GM19240 (cell line): Measurements from ENCODE around the gene OVCA2.

Experiments used
- DNase-seq: peaks from one replicate; pipeline ENCODE4 v3.0.0; 2011; ENCODE audit warnings: low spot score; ENCODE audit not compliant: insufficient read length

OVCA2 gene

DNA sequence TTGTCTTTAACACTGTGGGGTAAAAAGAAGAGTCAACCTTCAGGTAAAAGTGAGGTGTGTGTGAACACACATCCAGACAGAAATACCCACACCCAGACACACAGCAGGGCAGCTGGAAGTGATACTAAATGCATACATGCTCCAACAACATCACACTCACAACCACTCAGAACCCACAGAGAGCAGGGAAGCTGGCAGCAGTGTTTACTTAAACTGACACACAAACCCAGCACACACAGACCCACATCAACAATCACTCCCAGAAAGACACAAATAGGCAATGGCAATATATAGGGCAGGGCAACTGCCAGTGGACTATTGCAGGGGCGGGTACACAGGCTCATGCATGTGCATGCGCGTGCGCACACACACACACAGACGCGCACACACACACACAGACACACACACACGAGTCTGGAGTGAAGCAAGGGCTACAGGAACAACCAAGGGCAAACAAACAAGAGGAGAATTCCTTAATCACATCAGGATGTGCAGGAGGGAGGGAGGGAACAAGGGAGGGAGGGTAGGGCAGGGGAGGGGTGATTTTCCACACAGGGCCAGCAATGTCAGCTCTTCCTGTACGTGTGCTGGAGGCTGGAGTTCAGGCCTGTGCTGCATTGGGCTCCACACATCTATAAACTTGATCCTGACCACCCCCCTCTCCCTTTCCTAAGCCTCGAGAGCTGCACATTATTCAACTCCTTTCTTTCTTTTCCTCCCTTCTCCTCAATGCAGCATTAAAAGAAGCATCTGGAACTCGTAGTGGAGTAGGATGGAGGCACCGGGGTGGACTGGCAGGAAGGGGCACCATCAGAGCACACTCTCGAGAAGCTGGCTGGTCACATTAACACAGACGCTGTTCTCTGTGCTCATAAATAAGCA, 43.2 kb downstream of the OVCA2 start:
- DNase-seq, result no peak

DNA sequence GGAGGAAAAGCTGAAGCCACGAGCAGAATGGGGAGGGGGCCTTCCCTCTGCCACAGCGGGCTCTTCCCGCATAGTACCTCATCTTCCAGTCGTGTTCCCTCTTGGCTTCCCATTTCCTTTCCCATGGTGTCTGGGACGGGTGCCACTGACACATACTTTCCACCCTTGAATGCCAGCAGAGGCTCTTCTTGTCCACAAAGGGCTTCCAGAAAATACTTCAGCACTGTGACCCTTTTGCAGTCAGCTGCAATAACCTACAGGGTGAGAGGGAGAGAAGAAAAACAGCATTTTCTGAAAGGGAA, 43.8 kb downstream of the OVCA2 start:
- DNase-seq, result no peak

DNA sequence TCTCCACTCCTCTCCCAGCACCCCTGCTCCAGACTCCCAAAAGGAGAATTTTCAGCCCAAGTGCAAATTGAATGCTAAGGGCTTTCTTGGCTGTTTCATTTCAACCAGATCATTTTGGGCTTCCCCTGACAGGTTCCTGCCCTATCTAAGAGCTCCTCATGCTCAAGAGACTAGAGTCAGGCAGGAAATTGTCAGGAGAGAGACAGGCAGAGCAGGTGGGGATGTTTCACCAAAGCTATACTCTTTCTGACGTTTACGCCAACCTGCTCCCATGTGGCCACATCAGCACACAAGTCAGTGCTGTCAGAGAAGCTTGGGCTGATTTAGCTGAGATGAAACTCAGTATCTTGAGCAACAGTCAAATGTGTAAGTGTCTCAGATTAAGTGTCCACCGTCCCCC, 44.5 kb downstream of the OVCA2 start:
- DNase-seq, result no peak

DNA sequence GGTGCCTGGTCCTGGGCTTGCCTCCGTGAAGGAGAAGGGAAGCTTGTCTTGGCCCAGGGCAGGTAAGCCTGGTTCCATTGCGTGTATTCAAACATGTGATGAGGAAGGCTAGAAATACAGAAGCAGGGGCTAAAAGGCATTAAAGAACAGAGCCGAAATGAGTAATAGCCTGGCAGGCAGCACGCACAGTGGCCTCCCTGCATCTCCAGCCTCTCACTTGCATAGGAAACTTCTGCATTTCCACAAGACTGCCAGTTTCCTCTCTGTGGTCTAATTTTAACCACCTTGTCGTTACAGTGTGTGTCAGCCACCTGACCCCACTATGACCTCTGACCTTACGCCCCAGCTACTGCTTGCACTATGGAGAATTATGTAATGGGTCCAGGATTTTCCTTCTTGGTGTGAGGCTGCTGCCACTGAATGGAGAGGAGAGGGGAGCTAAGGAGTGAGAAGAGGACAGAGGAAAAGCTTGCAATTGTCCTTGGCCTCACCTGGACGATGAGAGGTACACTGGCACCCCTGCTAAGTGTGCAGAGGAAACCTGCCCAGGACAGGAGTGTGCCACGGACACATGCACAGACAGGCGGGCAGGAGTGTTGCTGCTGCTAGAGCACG, 45.9 kb downstream of the OVCA2 start:
- peak; percentile 53 for DNase-seq

DNA sequence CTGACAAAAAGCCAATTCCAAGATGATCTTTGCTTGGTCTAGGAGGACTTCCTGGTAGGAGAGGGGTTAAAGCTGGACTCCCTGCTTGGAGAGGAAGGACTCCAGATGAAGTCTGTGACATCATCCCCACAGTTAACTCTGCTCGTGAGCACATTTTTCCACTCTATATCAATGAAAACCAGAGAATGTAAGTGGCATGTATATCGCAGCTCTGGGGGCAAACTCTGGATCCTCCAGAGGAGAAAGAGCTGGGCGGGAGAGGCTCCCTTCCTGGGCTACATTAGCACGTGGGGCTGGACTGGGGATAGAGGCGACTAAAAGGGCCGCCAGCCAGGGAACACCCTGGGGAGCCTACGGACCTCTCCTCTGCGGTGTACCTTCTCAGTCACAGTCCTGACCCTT, 47.2 kb downstream of the OVCA2 start:
- DNase-seq, result no peak

DNA sequence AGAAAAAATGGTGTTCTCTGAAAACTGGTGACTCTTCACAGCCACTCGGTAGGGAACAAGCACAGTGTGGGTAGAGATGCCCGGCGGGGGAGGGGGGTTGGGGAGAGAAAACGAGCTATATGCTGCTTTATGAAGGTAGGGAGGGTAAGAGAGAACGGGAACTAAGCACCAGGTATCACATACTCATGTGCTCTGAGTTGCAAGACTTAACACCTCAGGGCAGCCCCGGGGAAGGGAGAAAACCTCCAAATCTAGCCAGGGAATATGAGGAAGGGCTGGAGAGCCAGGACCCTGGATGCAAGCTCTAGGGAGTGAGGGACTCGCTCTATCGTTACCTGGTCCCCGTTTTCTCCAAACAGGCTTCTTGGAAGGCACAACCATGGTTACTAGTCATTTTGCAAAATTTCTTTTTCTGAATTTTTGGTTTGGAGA, 48.4 kb downstream of the OVCA2 start:
- DNase-seq, result no peak

DNA sequence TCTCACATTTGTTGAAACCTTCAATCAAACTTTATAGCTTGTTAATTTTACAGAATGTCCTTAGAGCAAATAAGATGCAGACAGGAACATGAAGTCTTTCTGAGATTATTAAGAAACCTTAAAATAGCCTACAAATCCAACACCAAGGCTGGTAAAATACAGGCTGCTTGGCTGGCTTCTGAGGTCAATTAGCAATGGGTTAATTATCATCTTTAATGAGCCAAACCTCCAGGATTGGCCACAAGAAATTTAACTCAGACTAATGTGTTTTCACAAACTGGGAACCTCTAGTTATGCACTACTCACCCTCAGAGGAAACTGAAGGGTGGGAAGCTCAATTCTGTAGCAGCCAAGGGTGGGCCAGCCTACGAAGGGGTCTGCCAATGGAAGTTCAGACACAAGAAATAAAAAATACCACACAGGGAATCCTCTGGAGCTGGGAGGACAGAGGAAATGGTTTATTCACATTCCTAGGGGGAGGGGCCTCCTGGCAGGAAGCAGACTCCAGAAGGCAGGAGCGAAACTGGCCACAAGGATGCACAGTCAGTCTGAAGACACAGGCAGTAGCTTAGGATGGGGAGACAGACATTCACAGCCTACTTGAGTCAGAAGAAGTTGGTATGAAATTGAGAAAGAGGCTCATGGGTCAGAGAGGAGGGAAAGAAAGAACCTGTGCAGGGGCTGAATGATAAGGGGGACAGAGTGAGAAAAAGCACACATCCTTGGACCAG, 49.1 kb downstream of the OVCA2 start:
- no peak for DNase-seq

DNA sequence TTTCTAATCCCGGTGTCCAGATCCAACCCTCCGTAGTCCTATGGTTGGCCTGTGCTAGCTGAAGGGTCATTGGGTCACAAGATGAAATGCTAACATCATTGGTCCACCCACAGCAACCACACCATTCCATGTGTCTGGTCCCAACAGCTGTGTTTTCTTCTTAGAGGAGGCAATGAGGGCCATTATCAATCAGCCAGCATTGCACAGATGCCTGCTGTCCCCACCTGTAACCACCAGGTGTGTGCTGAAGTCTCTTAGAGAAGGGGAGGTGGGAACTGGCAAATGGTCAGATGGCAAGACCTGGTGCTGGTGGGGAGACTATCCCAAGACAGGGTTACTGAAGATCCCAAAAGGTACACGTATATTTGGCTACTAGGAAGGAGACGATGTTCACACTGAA, 50.4 kb downstream of the OVCA2 start:
- DNase-seq, result no peak
